Panc1 (cell line): Measurements from ENCODE around the gene VSTM1. TPM values are rescaled to one million over a fixed set of nuclear protein-coding genes. Genes with fewer than 3 reads are reported as not detected.

Source experiments
- ATAC-seq: fragments of 200-7000 bp; cut with Tn5 transposase; 2 replicates; pipeline ENCODE4 v1.9.1; 2020; ENCODE audit warnings: mild to moderate bottlenecking, moderate library complexity
- BruUV-seq: library from RNA; stranded (reverse); fragments of 400-500 nt; replicated peaks from 2 replicates; lab custom pipeline; 2021; lab: Mats Ljungman, UMichigan
- CTCF ChIA-PET: fragments of 300-600 bp; sonication (Branson Sonifier 250); formaldehyde crosslinking; loops from one replicate; lab custom pipeline; 2022; ENCODE audit warnings: antibody characterized with exemption; lab: Charles Lee
- POLR2A ChIA-PET: fragments of 300-600 bp; sonication (Branson Sonifier 250); formaldehyde crosslinking; loops from one replicate; lab custom pipeline; 2022; ENCODE audit warnings: antibody characterized with exemption; lab: Charles Lee
- DNase-seq: peaks from one replicate; pipeline ENCODE4 v3.0.0-alpha.2; 2010; ENCODE audit warnings: low read depth, low spot score
- H3K27ac ChIP-seq: 2 replicates; pipeline ENCODE4 v1.5.1; 2011; ENCODE audit warnings: mild to moderate bottlenecking, low read length, inconsistent platforms
- H3K27me3 ChIP-seq: fragments of 200-500 bp; sonication (Bioruptor generic); 2 replicates; pipeline ENCODE4 v1.6.0; 2014; ENCODE audit warnings: low read length, inconsistent platforms; ENCODE audit not compliant: control insufficient read depth, insufficient read depth
- H3K36me3 ChIP-seq: fragments of 200-500 bp; sonication (Bioruptor generic); 2 replicates; pipeline ENCODE4 v1.5.1; 2014; ENCODE audit warnings: inconsistent platforms, mild to moderate bottlenecking, low read length, moderate library complexity; ENCODE audit not compliant: control insufficient read depth, insufficient read depth
- H3K4me1 ChIP-seq: 2 replicates; pipeline ENCODE4 v1.5.1; 2011; ENCODE audit warnings: inconsistent platforms, mild to moderate bottlenecking, low read length, moderate library complexity; ENCODE audit not compliant: control insufficient read depth, insufficient read depth
- H3K4me3 ChIP-seq, 2 experiments: 2 replicates each; pipeline ENCODE4 v1.5.1; 2011 to 2012; ENCODE audit warnings: low read depth in 2 of 2, low read length in 2 of 2, mild to moderate bottlenecking in 2 of 2, inconsistent platforms in 1 of 2, moderate library complexity in 1 of 2
- H3K9me3 ChIP-seq: fragments of 200-500 bp; sonication (Bioruptor generic); 2 replicates; pipeline ENCODE4 v1.5.1; 2014; ENCODE audit warnings: low read depth, mild to moderate bottlenecking, inconsistent platforms, low read length, moderate library complexity; ENCODE audit not compliant: control insufficient read depth, insufficient read depth
- CTCF ChIP-seq: fragments of 450-650 bp; IDR thresholded peaks from 2 replicates; pipeline ENCODE4 v1.5.1; 2017; ENCODE audit warnings: mild to moderate bottlenecking
- POLR2AphosphoS5 ChIP-seq: IDR thresholded peaks from 2 replicates; pipeline ENCODE4 v1.6.1; 2012; ENCODE audit warnings: mild to moderate bottlenecking, low read depth, low read length, moderate library complexity
- REST ChIP-seq, 2 experiments: IDR thresholded peaks; 2 replicates each; pipeline ENCODE4 v1.6.1; 2011 to 2012; ENCODE audit warnings: low read depth in 2 of 2, control low read depth in 1 of 2, low read length in 1 of 2, mild to moderate bottlenecking in 1 of 2, moderate library complexity in 1 of 2; ENCODE audit not compliant: insufficient read depth in 1 of 2
- SIN3A ChIP-seq: IDR thresholded peaks from 2 replicates; pipeline ENCODE4 v1.6.1; 2012; ENCODE audit warnings: low read depth, mild to moderate bottlenecking, low read length, moderate library complexity, borderline replicate concordance; ENCODE audit not compliant: insufficient read depth
- TCF7L2 ChIP-seq: IDR thresholded peaks from 2 replicates; pipeline ENCODE4 v1.6.1; 2011; ENCODE audit warnings: mild to moderate bottlenecking, low read depth, low read length, inconsistent platforms
- in situ Hi-C: cut with HindIII; loops from 2 replicates; pipeline ENCODE4 v1.10.0; 2016; ENCODE audit warnings: low sequenced_read_pairs, low pct_unique_long_range_greater_than_20kb
- intact Hi-C: fragments of 100-400 bp; cut with micrococcal nuclease; formaldehyde crosslinking; loops from one replicate; pipeline ENCODE4 v1.10.0; 2022; ENCODE audit not compliant: unreplicated experiment
- total RNA-seq: library from RNA; stranded (reverse); gene quantifications from one replicate; pipeline ENCODE4 v1.2.1, GENCODE V29; 2021; ENCODE audit not compliant: unreplicated experiment

Gene VSTM1
- total RNA-seq, 1 experiment from 2014 or later = 1.5 TPM

- no peak for TF ChIP-seq SIN3A
- no peak for TF ChIP-seq REST (IDR thresholded peaks at IDR 0.05; ENCODE audit: insufficient read depth in 1 of 2, low read depth in 2 of 2, low read length in 1 of 2)
- TF ChIP-seq CTCF = no peak
- Histone ChIP-seq H3K9me3 (no peaks in the 10 kb centered on the region), H3K27ac (no peak overlapping the region), H3K4me1 (no peaks in the 10 kb centered on the region), H3K36me3 (no peaks in the 10 kb centered on the region), H3K27me3 (no peaks in the 10 kb centered on the region), H3K4me3 (no peak overlapping the region)
- ChIA-PET POLR2A (interaction anchor here (0.5 kb wide), 1 partner anchor 41 kb away, joined by 4 read pairs; no protein-coding TSS in a partner anchor), CTCF (interaction anchor here (0.6 kb wide), 1 partner anchor 209 kb away, joined by 3 read pairs; no protein-coding TSS in a partner anchor)
- in situ Hi-C loops (no loop called here), intact Hi-C loops (no loop called here)
- ATAC-seq = 0 out of 2 replicates have a peak, but pooled peaks have one; percentile 17
- DNase-seq = no peak
- no TSS peak for BruUV-seq
Measured at GRCh38 chr19:54062643-54063042, 1.1 kb downstream of the VSTM1 start.

GRCh38 chr19:54047616-54048015 is 16.1 kb downstream of the VSTM1 start:
- intact Hi-C loops = no loop called here
- ATAC-seq (no peak), DNase-seq (no peak)
- ChIA-PET CTCF (interaction anchor here (0.6 kb wide), 1 partner anchor 18 kb away, joined by 3 read pairs; no protein-coding TSS in a partner anchor), POLR2A (no interaction called here)
- no TSS peak for BruUV-seq
- no peak overlapping the region for H3K27ac ChIP-seq
- in situ Hi-C loops = loop anchor here (25.0 kb wide), 1 partner anchor 135 kb away; the partner anchor contains the start of gene CACNG7
- H3K9me3 ChIP-seq = no peaks in the 10 kb centered on the region
- no peaks in the 10 kb centered on the region for H3K27me3 ChIP-seq
- no peaks in the 10 kb centered on the region for H3K4me1 ChIP-seq
- H3K4me3 ChIP-seq = no peak overlapping the region
- TF ChIP-seq TCF7L2 = no peak
- no peak for TF ChIP-seq POLR2AphosphoS5
- TF ChIP-seq SIN3A = no peak
- TF ChIP-seq REST (IDR thresholded peaks at IDR 0.05; ENCODE audit: insufficient read depth in 1 of 2, low read depth in 2 of 2, low read length in 1 of 2) = no peak
- no peak for TF ChIP-seq CTCF
- no peaks in the 10 kb centered on the region for H3K36me3 ChIP-seq
